Cerebellar cortex (tissue), 1 donor: Measurements from ENCODE around the gene ZFPM1.
"Not testable (repeated sequence)": the region's sequence is repeated elsewhere in the genome, so short reads cannot be mapped to it uniquely, and the experiment has no call there.

Source experiments
- DNase-seq: peaks from one replicate; pipeline ENCODE4 v3.0.0-alpha.2; 2015; ENCODE audit warnings: low spot score

The ZFPM1 gene

DNA sequence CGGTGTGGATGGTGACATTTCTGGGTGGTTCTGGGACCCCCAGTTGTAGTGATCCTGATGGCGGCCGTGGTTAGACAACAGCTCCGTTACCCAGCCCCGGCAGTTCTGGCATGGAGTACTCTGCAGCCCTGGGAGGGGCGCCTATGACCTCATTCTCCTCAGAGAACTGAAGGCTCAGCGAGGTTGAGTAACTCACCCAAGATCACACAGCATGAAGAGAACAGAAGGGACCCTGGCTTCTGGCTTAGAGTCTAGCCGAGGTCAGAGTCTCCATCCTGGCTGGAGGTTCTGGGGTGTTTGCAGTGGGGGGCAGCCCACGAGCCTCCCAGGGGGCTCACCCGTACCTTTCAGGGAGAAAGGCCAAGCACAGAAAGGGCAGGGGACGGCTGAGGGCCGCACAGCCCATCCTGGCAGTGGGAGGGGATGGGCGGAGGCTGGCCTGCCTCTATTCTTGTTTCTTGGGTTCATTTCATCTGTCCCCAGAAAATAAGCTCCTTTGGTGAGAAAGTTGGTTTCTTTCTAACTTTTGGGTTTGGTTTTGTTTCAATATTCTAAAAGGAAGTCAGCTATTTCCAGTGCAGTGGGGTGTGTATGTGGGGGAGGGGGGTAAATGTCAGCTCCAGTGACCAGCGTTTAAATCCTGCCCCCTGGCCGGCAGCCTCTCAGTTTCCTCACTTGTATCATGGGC is 13.2 kb downstream of the ZFPM1 start:
- no peak for DNase-seq

GRCh38 chr16:88466949-88467348 is 13.9 kb downstream of the ZFPM1 start:
- DNase-seq = no peak

DNA sequence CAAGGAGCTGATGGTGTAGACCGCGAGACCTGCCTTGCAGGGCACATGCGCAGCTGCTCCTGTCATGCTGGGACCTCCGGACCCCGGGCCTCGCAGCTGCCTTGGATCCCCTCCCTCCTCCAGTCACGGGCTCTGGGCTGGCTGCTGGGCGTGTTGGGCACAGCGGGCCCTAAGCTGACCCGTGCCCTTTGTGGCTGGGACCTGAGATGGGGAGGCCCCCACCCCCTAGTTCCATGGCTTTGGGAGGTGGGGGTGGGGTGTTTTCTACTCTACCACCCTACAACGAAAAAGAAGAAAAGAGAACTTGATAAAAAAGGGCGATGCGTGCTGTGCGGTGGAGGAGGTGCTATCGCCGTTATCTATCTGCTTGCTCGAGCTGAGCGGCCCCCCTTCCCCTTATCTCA is 14.5 kb downstream of the ZFPM1 start:
- no peak for DNase-seq

- peak; percentile 57 for DNase-seq
Observed at GRCh38 chr16:88468275-88469129, 15.4 kb downstream of the ZFPM1 start.

DNA sequence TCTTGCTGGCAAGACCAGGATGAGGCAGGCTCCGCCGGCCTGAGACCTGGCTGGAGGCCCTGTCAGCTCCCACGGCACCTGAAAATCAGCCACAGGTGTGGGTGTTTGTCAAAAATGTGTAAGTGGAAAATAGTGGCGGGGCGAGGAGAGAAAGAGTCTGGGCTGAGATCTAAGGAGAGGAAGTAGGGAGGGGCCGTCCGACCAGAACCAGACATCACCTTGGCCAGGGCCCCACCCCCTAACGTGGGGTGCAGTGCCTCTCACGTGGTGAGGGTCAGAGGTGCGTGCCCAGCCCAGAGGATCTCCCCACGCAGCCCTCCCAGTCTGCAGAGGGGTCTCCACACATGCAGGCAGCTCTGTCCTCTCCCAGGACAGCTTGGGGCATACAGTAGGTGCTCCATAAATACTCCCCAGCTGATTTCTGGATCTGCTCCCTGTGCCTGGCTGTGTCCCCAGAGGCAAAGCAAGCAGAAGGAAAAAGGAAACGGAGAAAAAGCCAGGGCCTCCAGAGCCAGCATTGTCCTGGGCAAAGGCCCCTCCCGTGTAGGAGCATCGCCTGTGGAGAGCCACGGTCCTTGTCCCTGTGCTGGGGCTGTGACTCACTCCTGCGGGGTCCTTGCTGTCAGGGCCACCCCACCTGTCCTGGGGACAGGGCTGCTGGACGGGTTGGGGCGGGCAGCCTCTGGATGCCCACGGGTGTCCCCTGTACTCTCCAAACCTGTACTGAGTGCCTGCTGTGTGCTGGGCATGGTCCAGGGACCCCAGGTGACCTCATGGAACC is 16.7 kb downstream of the ZFPM1 start:
- DNase-seq = no peak

- not testable (repeated sequence) for DNase-seq
Observed at GRCh38 chr16:88470396-88470680, 17.3 kb downstream of the ZFPM1 start.

GRCh38 chr16:88470696-88471095 is 17.6 kb downstream of the ZFPM1 start:
- not testable (repeated sequence) for DNase-seq

- DNase-seq = no peak
Observed at GRCh38 chr16:88471115-88471514, 18.0 kb downstream of the ZFPM1 start.

DNA sequence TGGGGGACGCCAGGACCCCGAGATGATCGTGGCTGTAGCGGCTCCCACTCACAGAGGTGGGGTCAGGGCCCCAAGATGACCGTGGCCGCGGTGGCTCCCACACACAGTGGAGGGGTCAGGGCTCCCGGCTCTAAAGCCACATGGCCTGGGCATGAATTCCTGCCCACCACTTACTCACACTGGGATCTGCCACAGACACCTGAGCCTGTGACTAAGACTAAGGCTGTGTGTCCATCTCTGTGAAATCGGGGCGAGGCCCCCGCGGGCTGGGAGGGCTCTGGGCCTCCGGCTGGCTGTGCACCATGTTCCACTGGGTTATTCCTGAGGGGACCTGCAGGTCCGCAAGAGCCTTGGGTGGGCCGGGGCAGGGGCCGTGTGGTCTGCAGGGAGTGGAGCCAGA is 18.5 kb downstream of the ZFPM1 start:
- no peak for DNase-seq

DNA sequence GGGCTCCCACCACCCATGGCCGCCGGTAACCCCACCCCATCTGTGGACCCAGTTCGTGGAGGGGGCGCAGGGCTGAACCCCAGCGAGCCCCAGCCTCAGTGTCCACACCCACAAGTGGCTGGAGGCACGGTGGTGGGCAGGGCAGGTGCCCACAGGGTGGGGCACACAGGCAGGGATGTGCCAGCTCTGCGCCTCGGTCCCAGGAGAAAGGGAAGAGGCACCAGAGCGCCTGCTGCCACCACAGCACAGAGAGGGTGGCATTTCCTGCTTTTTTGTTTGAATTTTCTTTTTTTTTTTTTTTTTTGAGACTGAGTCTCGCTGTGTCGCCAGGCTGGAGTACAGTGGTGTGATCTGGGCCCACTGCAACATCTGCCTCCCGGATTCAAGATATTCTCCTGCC is 19.0 kb downstream of the ZFPM1 start:
- DNase-seq = no peak

- no peak for DNase-seq
Observed at GRCh38 chr16:88472637-88473205, 19.6 kb downstream of the ZFPM1 start.

- DNase-seq = no peak
Observed at GRCh38 chr16:88473666-88474534, 20.8 kb downstream of the ZFPM1 start.

GRCh38 chr16:88475037-88475436 is 22.0 kb downstream of the ZFPM1 start:
- no peak for DNase-seq

GRCh38 chr16:88476203-88476602 is 23.1 kb downstream of the ZFPM1 start:
- no peak for DNase-seq

DNA sequence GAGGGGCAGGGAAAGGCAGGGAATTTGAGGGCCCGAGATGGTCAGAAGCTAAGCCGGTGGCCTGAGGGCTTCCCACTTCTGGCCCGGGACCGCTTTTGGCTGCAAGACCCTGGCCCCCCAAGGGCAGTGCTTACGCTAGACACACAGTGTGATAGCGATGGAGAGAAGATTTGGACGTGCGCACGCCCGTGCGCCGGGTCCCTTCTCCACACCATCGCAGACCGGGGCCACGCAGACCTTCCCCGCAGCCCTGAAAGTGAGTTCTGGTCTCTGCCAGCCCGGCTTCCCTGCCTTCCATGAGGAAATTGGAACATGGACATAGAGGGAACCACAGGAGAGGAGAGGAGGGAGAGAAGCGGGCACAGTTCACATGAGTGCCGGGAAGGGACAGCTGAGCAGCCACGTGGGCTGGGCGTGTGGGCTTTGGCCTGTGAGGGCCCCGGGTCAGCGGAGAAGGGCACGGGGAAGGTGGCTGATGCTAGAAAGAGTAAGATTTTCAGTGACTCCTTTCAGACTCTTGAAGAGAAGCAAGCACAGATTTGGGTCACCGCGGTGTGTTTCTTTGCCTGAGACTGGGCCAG is 23.8 kb downstream of the ZFPM1 start:
- no peak for DNase-seq

GRCh38 chr16:88477631-88478519 is 24.8 kb downstream of the ZFPM1 start:
- DNase-seq = no peak

DNA sequence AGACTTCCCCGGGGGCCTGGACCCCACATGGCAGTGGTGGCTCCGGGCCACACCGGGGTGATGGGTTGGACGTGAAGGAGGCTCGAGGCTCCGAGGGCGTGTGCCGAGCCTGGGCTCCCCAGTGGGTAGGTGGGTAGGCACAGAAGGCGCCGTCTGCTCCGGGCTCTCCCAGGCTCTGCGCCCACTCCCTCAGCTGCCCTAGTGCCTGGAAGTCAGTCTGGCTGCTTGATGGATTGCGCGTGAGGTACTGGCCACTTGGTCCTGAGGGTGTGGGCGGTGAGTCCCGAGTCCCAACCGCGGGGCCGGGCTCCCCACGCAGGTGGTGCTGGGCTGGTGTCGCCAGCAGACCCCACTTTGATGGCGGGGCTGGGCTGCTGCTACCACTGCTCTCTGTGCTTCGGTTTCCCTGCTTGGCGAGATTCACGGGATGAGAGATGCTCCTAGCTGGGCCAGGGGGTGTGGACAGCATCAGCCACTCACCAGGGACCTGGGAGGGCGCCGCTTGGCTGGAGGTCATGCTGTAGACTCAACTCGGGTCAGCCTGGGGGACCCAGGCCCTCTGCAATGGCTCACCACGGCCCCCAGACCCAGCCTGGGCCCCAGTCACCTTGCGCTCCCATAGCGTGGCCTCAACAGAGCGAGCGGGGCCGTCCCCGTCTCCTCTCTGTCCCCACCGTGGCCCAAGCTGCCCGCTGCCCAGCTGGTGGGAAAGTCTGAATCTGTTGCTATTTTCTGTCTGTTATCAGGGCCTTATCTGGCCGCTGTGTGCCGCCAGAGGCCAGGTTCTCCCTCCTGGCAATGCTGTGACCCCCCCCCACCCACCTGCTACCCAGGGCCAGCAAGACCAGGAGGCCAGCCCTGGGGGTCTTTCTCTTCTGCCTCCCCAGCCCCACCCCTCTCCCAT is 26.1 kb downstream of the ZFPM1 start:
- no peak for DNase-seq

- no peak for DNase-seq
Observed at GRCh38 chr16:88479793-88480760, 27.0 kb downstream of the ZFPM1 start.
